Trophoblast cell (in vitro differentiated cells and primary cell): Measurements from ENCODE around the gene STEAP1.

Experiments
- DNase-seq, 2 donors: peaks; one replicate each; pipeline ENCODE4 v3.0.0-alpha.2; 2016
- H2AFZ ChIP-seq: 2 replicates; pipeline ENCODE4 v1.6.1; 2013; ENCODE audit warnings: low read length, moderate library complexity, mild to moderate bottlenecking; ENCODE audit not compliant: insufficient read depth, poor library complexity
- H2AK5ac ChIP-seq: 2 replicates; pipeline ENCODE4 v1.6.1; 2013; ENCODE audit warnings: mild to moderate bottlenecking, low read length
- H2BK120ac ChIP-seq: 2 replicates; pipeline ENCODE4 v1.6.1; 2013; ENCODE audit warnings: low read length, mild to moderate bottlenecking, moderate library complexity; ENCODE audit not compliant: insufficient read depth, poor library complexity
- H2BK12ac ChIP-seq: 2 replicates; pipeline ENCODE4 v1.6.1; 2013; ENCODE audit warnings: mild to moderate bottlenecking, low read length, moderate library complexity
- H2BK5ac ChIP-seq: 2 replicates; pipeline ENCODE4 v1.6.1; 2013; ENCODE audit warnings: low read length, low read depth, moderate library complexity, mild to moderate bottlenecking; ENCODE audit not compliant: poor library complexity
- H3K14ac ChIP-seq: 2 replicates; pipeline ENCODE4 v1.6.1; 2013; ENCODE audit warnings: mild to moderate bottlenecking, low read length
- H3K18ac ChIP-seq: 2 replicates; pipeline ENCODE4 v1.6.1; 2013; ENCODE audit warnings: mild to moderate bottlenecking, low read length
- H3K23ac ChIP-seq: 2 replicates; pipeline ENCODE4 v1.6.1; 2013; ENCODE audit warnings: low read length
- H3K27ac ChIP-seq: 2 replicates; pipeline ENCODE4 v1.5.1; 2013; ENCODE audit warnings: low read depth, mild to moderate bottlenecking, inconsistent platforms, low read length, moderate library complexity
- H3K27me3 ChIP-seq: 2 replicates; pipeline ENCODE4 v1.6.1; 2013; ENCODE audit warnings: inconsistent platforms, mild to moderate bottlenecking, low read length, moderate library complexity; ENCODE audit not compliant: insufficient read depth
- H3K36me3 ChIP-seq, 2 experiments: 1 replicate in 1 of 2; 2 replicates in 1 of 2; pipeline ENCODE4 v1.6.1; 2013; ENCODE audit warnings: low read length in 2 of 2, mild to moderate bottlenecking in 2 of 2, moderate library complexity in 1 of 2; ENCODE audit not compliant: insufficient read depth in 2 of 2, control insufficient read depth in 1 of 2
- H3K4ac ChIP-seq: 2 replicates; pipeline ENCODE4 v1.6.1; 2013; ENCODE audit warnings: low read depth, mild to moderate bottlenecking, low read length, moderate library complexity
- H3K4me1 ChIP-seq, 2 experiments: 1 replicate in 1 of 2; 2 replicates in 1 of 2; pipeline ENCODE4 v1.6.1; 2013; ENCODE audit warnings: low read length in 2 of 2, mild to moderate bottlenecking in 2 of 2, moderate library complexity in 1 of 2; ENCODE audit not compliant: insufficient read depth in 2 of 2, control insufficient read depth in 1 of 2
- H3K4me2 ChIP-seq: 2 replicates; pipeline ENCODE4 v1.6.1; 2013; ENCODE audit warnings: inconsistent platforms, mild to moderate bottlenecking, low read length, moderate library complexity
- H3K4me3 ChIP-seq: 2 replicates; pipeline ENCODE4 v1.5.1; 2013; ENCODE audit warnings: mild to moderate bottlenecking, low read depth, low read length, inconsistent platforms
- H3K79me1 ChIP-seq: one replicate; pipeline ENCODE4 v1.6.1; 2013; ENCODE audit warnings: low read length
- H3K79me2 ChIP-seq: 2 replicates; pipeline ENCODE4 v1.6.1; 2013; ENCODE audit warnings: low read length, mild to moderate bottlenecking; ENCODE audit not compliant: control insufficient read depth, insufficient read depth, poor library complexity
- H3K9ac ChIP-seq: 2 replicates; pipeline ENCODE4 v1.6.1; 2013; ENCODE audit warnings: mild to moderate bottlenecking, low read length
- H3K9me3 ChIP-seq: 2 replicates; pipeline ENCODE4 v1.6.1; 2013; ENCODE audit warnings: low read depth, mild to moderate bottlenecking, control low read depth, inconsistent platforms, low read length; ENCODE audit not compliant: insufficient read depth
- H4K12ac ChIP-seq: 2 replicates; pipeline ENCODE4 v1.6.1; 2013; ENCODE audit warnings: low read depth, mild to moderate bottlenecking, low read length, moderate library complexity
- H4K8ac ChIP-seq: 2 replicates; pipeline ENCODE4 v1.6.1; 2013; ENCODE audit warnings: low read depth, mild to moderate bottlenecking, low read length, moderate library complexity
- H4K91ac ChIP-seq: one replicate; pipeline ENCODE4 v1.6.1; 2013; ENCODE audit warnings: low read depth, mild to moderate bottlenecking, low read length, moderate library complexity
- WGBS: extraction: QIAGEN DNeasy Blood & Tissue Kit; methylation state at CpG from one replicate; pipeline ENCODE4 v1.1.7; 2013; ENCODE audit warnings: missing lambda C conversion rate; ENCODE audit not compliant: insufficient read length, insufficient coverage; ENCODE audit errors: extremely low coverage; 5-methylcytosine and 5-hydroxymethylcytosine counted together

The STEAP1 gene

GRCh38 chr7:90173127-90173844, 19.0 kb downstream of the STEAP1 start:
- H2AK5ac ChIP-seq, result no peak overlapping the region
- H3K27ac ChIP-seq, result no peak overlapping the region
- no peak overlapping the region for H3K9ac ChIP-seq
- H2BK5ac ChIP-seq, result no peak overlapping the region
- no peak overlapping the region for H2BK12ac ChIP-seq
- H2AFZ ChIP-seq, result no peak overlapping the region
- H3K4me2 ChIP-seq, result no peak overlapping the region
- no peaks in the 10 kb centered on the region for H3K27me3 ChIP-seq
- H3K79me1 ChIP-seq, result no peaks in the 10 kb centered on the region
- no peak overlapping the region for H3K14ac ChIP-seq
- WGBS, result no CpG with 5 or more reads among the region's 4 CpGs
- H3K9me3 ChIP-seq, result peaks cover 9% of the 10 kb centered on the region
- no peak overlapping the region for H4K12ac ChIP-seq
- H2BK120ac ChIP-seq, result no peak overlapping the region
- no peak overlapping the region for H4K91ac ChIP-seq
- no peak overlapping the region for H3K18ac ChIP-seq
- no peaks in the 10 kb centered on the region for H3K79me2 ChIP-seq
- no peak overlapping the region for H3K4me3 ChIP-seq
- no peak for DNase-seq
- H3K23ac ChIP-seq, result no peak overlapping the region
- H3K4me1 ChIP-seq, result no peaks in the 10 kb centered on the region
- H3K4ac ChIP-seq, result no peak overlapping the region
- H4K8ac ChIP-seq, result no peak overlapping the region
- H3K36me3 ChIP-seq, result peaks cover 0 to 2% of the 10 kb centered on the region in 2 experiments

- WGBS, result no CpG with 5 or more reads among the region's 4 CpGs
- Histone ChIP-seq H3K4ac (no peak overlapping the region), H2BK12ac (no peak overlapping the region), H3K27me3 (no peaks in the 10 kb centered on the region), H3K79me2 (no peaks in the 10 kb centered on the region), H3K14ac (no peak overlapping the region), H2BK5ac (no peak overlapping the region), H3K4me3 (peak overlapping the region; percentile 7), H4K8ac (no peak overlapping the region), H3K36me3 (peaks cover 0 to 2% of the 10 kb centered on the region in 2 experiments), H2BK120ac (no peak overlapping the region), H3K79me1 (no peaks in the 10 kb centered on the region), H3K18ac (no peak overlapping the region), H4K91ac (no peak overlapping the region), H2AK5ac (no peak overlapping the region), H3K9ac (no peak overlapping the region), H3K9me3 (peaks cover 9% of the 10 kb centered on the region), H4K12ac (no peak overlapping the region), H3K27ac (no peak overlapping the region), H2AFZ (no peak overlapping the region), H3K23ac (no peak overlapping the region), H3K4me1 (peaks cover 0 to 3% of the 10 kb centered on the region in 2 experiments), H3K4me2 (no peak overlapping the region)
- no peak for DNase-seq
Measured at GRCh38 chr7:90175667-90176066, 21.4 kb downstream of the STEAP1 start.

- peaks cover 9% of the 10 kb centered on the region for H3K9me3 ChIP-seq
- no peak overlapping the region for H3K23ac ChIP-seq
- H3K27me3 ChIP-seq, result no peaks in the 10 kb centered on the region
- H4K12ac ChIP-seq, result no peak overlapping the region
- H3K4me1 ChIP-seq, result peaks cover 0 to 3% of the 10 kb centered on the region in 2 experiments
- no peak overlapping the region for H4K8ac ChIP-seq
- H3K9ac ChIP-seq, result no peak overlapping the region
- WGBS, result no CpG with 5 or more reads among the region's 1 CpG
- H2BK12ac ChIP-seq, result no peak overlapping the region
- no peak overlapping the region for H2AK5ac ChIP-seq
- no peaks in the 10 kb centered on the region for H3K79me2 ChIP-seq
- H2AFZ ChIP-seq, result no peak overlapping the region
- H2BK5ac ChIP-seq, result no peak overlapping the region
- no peak overlapping the region for H3K4me2 ChIP-seq
- H3K14ac ChIP-seq, result no peak overlapping the region
- H3K36me3 ChIP-seq, result peaks cover 0 to 2% of the 10 kb centered on the region in 2 experiments
- no peak overlapping the region for H3K18ac ChIP-seq
- no peak overlapping the region for H3K4ac ChIP-seq
- no peak for DNase-seq
- no peak overlapping the region for H3K4me3 ChIP-seq
- H4K91ac ChIP-seq, result no peak overlapping the region
- no peak overlapping the region for H3K27ac ChIP-seq
- H3K79me1 ChIP-seq, result no peaks in the 10 kb centered on the region
- no peak overlapping the region for H2BK120ac ChIP-seq
Measured at GRCh38 chr7:90176195-90176594, 21.9 kb downstream of the STEAP1 start.

GRCh38 chr7:90178166-90178565, 23.9 kb downstream of the STEAP1 start:
- H4K12ac ChIP-seq, result no peak overlapping the region
- no CpG with 5 or more reads among the region's 2 CpGs for WGBS

More at GRCh38 chr7:90178166-90178565, 23.9 kb downstream of the STEAP1 start:
- Histone ChIP-seq H2AK5ac (no peak overlapping the region), H3K14ac (no peak overlapping the region), H4K8ac (no peak overlapping the region), H3K36me3 (peaks cover 0 to 2% of the 10 kb centered on the region in 2 experiments), H3K23ac (no peak overlapping the region), H3K27ac (no peak overlapping the region), H2AFZ (no peak overlapping the region), H2BK5ac (no peak overlapping the region), H3K27me3 (no peaks in the 10 kb centered on the region), H3K79me1 (no peaks in the 10 kb centered on the region), H4K91ac (no peak overlapping the region), H2BK12ac (no peak overlapping the region), H3K9me3 (peaks cover 9% of the 10 kb centered on the region), H3K4me2 (no peak overlapping the region), H3K4me3 (no peak overlapping the region), H3K9ac (no peak overlapping the region), H2BK120ac (no peak overlapping the region), H3K4me1 (peaks cover 0 to 3% of the 10 kb centered on the region in 2 experiments), H3K18ac (no peak overlapping the region), H3K4ac (no peak overlapping the region), H3K79me2 (no peaks in the 10 kb centered on the region)
- DNase-seq, result no peak
